H1 (cell line): ENCODE data around the gene ZNF837. TPM values are rescaled to one million over a fixed set of nuclear protein-coding genes. Genes with fewer than 3 reads are reported as not detected.

Source experiments
- CTCF ChIP-seq, 3 experiments: IDR thresholded peaks; 1 replicate in 2 of 3; 2 replicates in 1 of 3; pipeline versions ENCODE4 v1.5.1 to v1.6.1; 2011; ENCODE audit warnings: low read length in 3 of 3, mild to moderate bottlenecking in 3 of 3, inconsistent platforms in 2 of 3, low read depth in 1 of 3, moderate library complexity in 1 of 3; ENCODE audit not compliant: insufficient read depth in 1 of 3; ENCODE audit errors: control extremely low read depth in 1 of 3
- JUND ChIP-seq: IDR thresholded peaks from 2 replicates; pipeline ENCODE4 v1.6.1; 2011; ENCODE audit warnings: mild to moderate bottlenecking, improper control_type of control experiment, low read length
- KDM1A ChIP-seq: fragments of 200-600, 300-600 bp; sonication (generic); IDR thresholded peaks from 2 replicates; pipeline ENCODE4 v1.7.1; 2016; ENCODE audit warnings: mild to moderate bottlenecking, low read length, borderline replicate concordance
- SIN3A ChIP-seq, 2 experiments: IDR thresholded peaks in 1 of 2; conservative IDR thresholded peaks in 1 of 2; 2 replicates each; pipeline ENCODE4 v1.6.1; 2011 to 2012; ENCODE audit warnings: low read length in 2 of 2, improper control_type of control experiment in 1 of 2, low read depth in 1 of 2, mild to moderate bottlenecking in 1 of 2
- polyA plus RNA-seq, 7 experiments: library from polyadenylated mRNA; depleted of rRNA in 3 of 7; stranded (reverse) in 5 of 7; unstranded in 2 of 7; fragments of >200 nt in 5 of 7; fragments of 200-250 nt in 2 of 7; gene quantifications; 1 replicate in 5 of 7; 2 replicates in 1 of 7; 4 replicates in 1 of 7; pipeline versions ENCODE4 v1.2.1 to v1.2.3, GENCODE V29; 2011 to 2013; ENCODE audit warnings: missing spikeins in 2 of 7, mixed read lengths in 2 of 7
- total RNA-seq: library from RNA; stranded (reverse); fragmentation: NEBNext Ultra II Directional; extraction: Animal tissue kit (Norgen Biotek cat#: 25700); gene quantifications from 2 replicates; pipeline ENCODE4 v1.2.1, GENCODE V29; 2021

ZNF837 gene
- total and polyA plus RNA-seq, 2 of the 8 experiments (the other 6 are each of a cell fraction or from before 2014, with no cell fraction given): 1.9 to 3.3 TPM

GRCh38 chr19:58335630-58336029, 45.2 kb downstream of the ZNF837 start (continued):
- TF ChIP-seq KDM1A: no peak
- TF ChIP-seq CTCF (IDR thresholded peaks at IDR 0.05; ENCODE audit: control extremely low read depth in 1 of 3, insufficient read depth in 1 of 3, low read depth in 1 of 3, low read length in 3 of 3): no peak
- no peak for TF ChIP-seq SIN3A (conservative IDR thresholded peaks at IDR 0.05 in 1 of 2, IDR thresholded peaks at IDR 0.05 in 1 of 2; ENCODE audit: low read depth in 1 of 2, low read length in 2 of 2)
- TF ChIP-seq JUND: no peak
